Stomach (tissue), 4 donors: ENCODE results near the gene RNASEH2A.

Experiments used
- CTCF ChIP-seq, 7 experiments: fragments of 450-650 bp in 4 of 7; fragments of 200-600 bp in 3 of 7; sonication (generic) in 3 of 7; IDR thresholded peaks; one replicate each; pipeline ENCODE4 v1.5.1; 2016 to 2019; ENCODE audit warnings: antibody characterized with exemption in 7 of 7, control low read depth in 2 of 7, mild to moderate bottlenecking in 1 of 7
- EP300 ChIP-seq: sonication (generic); formaldehyde crosslinking; IDR thresholded peaks from one replicate; pipeline ENCODE4 v1.6.1; 2017; ENCODE audit warnings: antibody characterized with exemption
- POLR2A ChIP-seq, 4 donors: fragments of 450-650 bp; IDR thresholded peaks; one replicate each; pipeline ENCODE4 v1.6.1; 2016; ENCODE audit warnings: antibody characterized with exemption in 4 of 4, control low read depth in 2 of 4, mild to moderate bottlenecking in 1 of 4, moderate library complexity in 1 of 4
- POLR2AphosphoS5 ChIP-seq, 3 donors: sonication (generic); formaldehyde crosslinking; IDR thresholded peaks; one replicate each; pipeline ENCODE4 v1.6.1; 2016; ENCODE audit warnings: antibody characterized with exemption in 3 of 3

GRCh38 chr19:12856653-12857052 lies 50.3 kb downstream of the RNASEH2A start:
- TF ChIP-seq POLR2AphosphoS5 (IDR thresholded peaks at IDR 0.05) (no peak), CTCF (IDR thresholded peaks at IDR 0.05) (no peak), POLR2A (IDR thresholded peaks at IDR 0.05) (no peak), EP300 (no peak)
